Measurements from ENCODE around the gene GPX4. TPM values are rescaled to one million over a fixed set of nuclear protein-coding genes. Genes with fewer than 3 reads are reported as not detected.

Gene GPX4
- total RNA-seq, 1 experiment from 2014 or later = 355 TPM

DNA sequence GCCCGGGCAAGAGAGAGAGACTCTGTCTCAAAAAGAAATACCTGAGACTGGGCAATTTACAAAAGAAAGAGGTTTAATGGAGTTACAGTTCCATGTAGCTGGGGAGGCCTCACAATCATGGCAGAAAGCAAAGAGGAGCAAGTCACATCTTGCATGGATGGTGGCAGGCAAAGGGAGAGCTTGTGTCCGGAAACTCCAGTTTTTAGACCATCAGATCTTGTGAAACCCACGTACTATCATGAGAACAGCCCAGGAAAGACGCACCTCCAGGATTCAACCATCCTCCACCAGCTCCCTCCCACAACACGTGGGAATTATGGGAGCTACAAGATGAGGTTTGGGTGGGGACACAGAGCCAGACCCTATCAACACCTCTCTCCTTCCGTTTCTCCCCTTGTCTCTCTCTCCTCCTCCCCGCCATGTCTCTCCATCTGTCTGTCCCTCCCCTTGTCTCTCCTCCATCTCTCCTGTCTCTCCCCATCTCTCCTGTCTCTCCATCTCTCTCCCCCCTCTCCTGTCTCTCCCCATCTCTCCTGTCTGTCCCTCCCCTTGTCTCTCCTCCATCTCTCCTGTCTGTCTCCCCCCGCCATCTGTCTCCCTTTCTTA is 18.6 kb upstream of the GPX4 start:
- Mint-ChIP-seq H3K27me3 (ENCODE audit: low read depth) (peaks cover 1% of the 10 kb centered on the region), H3K9me3 (no peaks in the 10 kb centered on the region), H3K4me1 (peaks cover 3 to 9% of the 10 kb centered on the region in 2 experiments; a peak in 2 of 4 replicates), H3K36me3 (ENCODE audit: insufficient read depth in 1 of 3, low read depth in 3 of 3) (peaks cover 14 to 39% (median 39%) of the 10 kb centered on the region in 3 experiments; a peak in 6 of 7 replicates), H3K4me3 (no peak overlapping the region; a peak in 1 of 5 replicates), H3K27ac (peak overlapping the region in 2 of 3 experiments; percentile 80 to 91; a peak in 3 of 7 replicates)
- no peaks in the 10 kb centered on the region for H3K27me3 ChIP-seq (ENCODE audit: insufficient read depth, low read length)
- no peak overlapping the region for H2AFZ ChIP-seq (ENCODE audit: low read length)
- no peak overlapping the region for H3K23ac ChIP-seq (ENCODE audit: insufficient read length, low read depth, low read length)
- H3K56ac ChIP-seq (ENCODE audit: insufficient read length, low read depth, low read length) = no peak overlapping the region
- H4K20me1 ChIP-seq (ENCODE audit: control insufficient read depth, insufficient read depth, insufficient read length) = no peaks in the 10 kb centered on the region
- no peak overlapping the region for H3K4ac ChIP-seq (ENCODE audit: low read depth, low read length)
- H3K4me2 ChIP-seq (ENCODE audit: insufficient read depth, insufficient read length, low read length) = no peak overlapping the region
- H2BK120ac ChIP-seq (ENCODE audit: low read depth, low read length, poor library complexity, severe bottlenecking) = no peak overlapping the region
- H3K18ac ChIP-seq (ENCODE audit: insufficient read length, low read depth, low read length) = no peak overlapping the region
- H4K5ac ChIP-seq (ENCODE audit: insufficient read length, low read depth, low read length) = no peak overlapping the region
- WGBS (ENCODE audit: extremely low coverage, insufficient read length, low lambda C conversion rate) = no CpG with 5 or more reads among the region's 8 CpGs
- no peak overlapping the region for H3K14ac ChIP-seq (ENCODE audit: insufficient read depth, low read length)
- no peaks in the 10 kb centered on the region for H3K9me3 ChIP-seq (ENCODE audit: control insufficient read depth, low read depth, low read length)
- no peak overlapping the region for H2AK5ac ChIP-seq (ENCODE audit: insufficient read length, low read length)
- no peak for DNase-seq
- H2BK5ac ChIP-seq (ENCODE audit: insufficient read length, low read length) = no peak overlapping the region
- H2BK15ac ChIP-seq (ENCODE audit: low read depth, low read length) = no peak overlapping the region
- no peak overlapping the region for H3K27ac ChIP-seq (ENCODE audit: insufficient read length, low read depth, low read length)
- no peak for TF ChIP-seq CTCF (conservative IDR thresholded peaks at IDR 0.05)
- no peaks in the 10 kb centered on the region for H3K4me1 ChIP-seq (ENCODE audit: insufficient read depth, low read length)
- no peak overlapping the region for H4K91ac ChIP-seq (ENCODE audit: insufficient read length, low read depth, low read length)
- no peak overlapping the region for H2BK20ac ChIP-seq (ENCODE audit: low read depth, low read length, poor library complexity, severe bottlenecking)
- no peaks in the 10 kb centered on the region for H3K23me2 ChIP-seq (ENCODE audit: insufficient read length, low read depth, low read length, poor library complexity, severe bottlenecking)
- no peaks in the 10 kb centered on the region for H3K79me1 ChIP-seq (ENCODE audit: insufficient read depth, low read depth, low read length, poor library complexity, severe bottlenecking)
- H3K79me2 ChIP-seq (ENCODE audit: insufficient read depth, low read length) = no peaks in the 10 kb centered on the region
- no peak overlapping the region for H3K9ac ChIP-seq (ENCODE audit: extremely low read depth, insufficient read length, low read length)
- H2BK12ac ChIP-seq (ENCODE audit: insufficient read length, low read depth, low read length) = no peak overlapping the region
- no peak overlapping the region for H3T11ph ChIP-seq (ENCODE audit: low read length)
- H4K8ac ChIP-seq (replicated peaks; ENCODE audit: insufficient read length, low read depth, low read length) = no peak overlapping the region
